Endothelial cell of umbilical vein (primary cell): Measurements from ENCODE around the gene RIPOR3. TPM values are rescaled to one million over a fixed set of nuclear protein-coding genes. Genes with fewer than 3 reads are reported as not detected.

Experiments used
- BruUV-seq: library from RNA; stranded (reverse); fragments of 400-500 nt; replicated peaks from 2 replicates; lab custom pipeline; 2021; lab: Mats Ljungman, UMichigan
- CTCF ChIA-PET: fragments of 300-600, 350-600 bp; sonication (Branson Sonifier 250); formaldehyde crosslinking; loops from one replicate; lab custom pipeline; 2021; ENCODE audit warnings: antibody characterized with exemption, inconsistent platforms; lab: Charles Lee
- POLR2A ChIA-PET: fragments of 300-600, 350-600 bp; sonication (Branson Sonifier 250); formaldehyde crosslinking; loops from one replicate; lab custom pipeline; 2021; ENCODE audit warnings: antibody characterized with exemption, inconsistent platforms; lab: Charles Lee
- DNase-seq: peaks from one replicate; pipeline ENCODE4 v3.0.0-alpha.2; 2011; ENCODE audit warnings: low read depth, low spot score
- FAIRE-seq: peaks from 2 replicates; lab custom pipeline; 2011; peaks lifted over from hg19 to GRCh38; lab: Jason Lieb, UNC
- H2AFZ ChIP-seq: 2 replicates; pipeline ENCODE4 v1.6.0; 2012; ENCODE audit warnings: low read depth, low read length, control low read depth, inconsistent platforms
- H3K27ac ChIP-seq: 2 replicates; pipeline ENCODE4 v1.5.1; 2011; ENCODE audit warnings: low read depth, mild to moderate bottlenecking, control low read depth, low read length, moderate library complexity; ENCODE audit not compliant: insufficient read depth
- H3K27me3 ChIP-seq, 2 experiments: 2 replicates each; pipeline versions ENCODE4 v1.6.0 to v1.6.1; 2011; ENCODE audit warnings: low read length in 2 of 2, mixed read lengths in 1 of 2; ENCODE audit not compliant: control insufficient read depth in 2 of 2, insufficient read depth in 2 of 2
- H3K36me3 ChIP-seq, 2 experiments: 2 replicates in 1 of 2; 3 replicates in 1 of 2; pipeline ENCODE4 v1.5.1; 2011; ENCODE audit warnings: low read length in 2 of 2, mild to moderate bottlenecking in 1 of 2, moderate library complexity in 1 of 2; ENCODE audit not compliant: control insufficient read depth in 2 of 2, insufficient read depth in 2 of 2; ENCODE audit errors: extremely low read depth in 1 of 2
- H3K4me1 ChIP-seq: 3 replicates; pipeline ENCODE4 v1.5.1; 2011; ENCODE audit warnings: mild to moderate bottlenecking, low read length; ENCODE audit not compliant: control insufficient read depth, insufficient read depth; ENCODE audit errors: extremely low read depth
- H3K4me2 ChIP-seq: 2 replicates; pipeline ENCODE4 v1.6.1; 2011; ENCODE audit warnings: low read length, control low read depth, mixed read lengths; ENCODE audit not compliant: insufficient read depth
- H3K4me3 ChIP-seq, 3 experiments: fragments of 200-600 bp in 1 of 3; sonication (generic), shearing (Covaris generic) in 1 of 3; replicated peaks in 1 of 3; 2 replicates each; pipeline ENCODE4 v1.5.1; 2011 to 2016; ENCODE audit warnings: control low read depth in 3 of 3, low read length in 3 of 3, mild to moderate bottlenecking in 2 of 3, inconsistent platforms in 1 of 3, low read depth in 1 of 3, moderate library complexity in 1 of 3; ENCODE audit not compliant: insufficient read depth in 1 of 3
- H3K79me2 ChIP-seq: 2 replicates; pipeline ENCODE4 v1.6.0; 2012; ENCODE audit warnings: low read length, inconsistent platforms; ENCODE audit not compliant: control insufficient read depth, insufficient read depth
- H3K9ac ChIP-seq: replicated peaks from 2 replicates; pipeline ENCODE3; 2011; ENCODE audit warnings: low read length, control low read depth; ENCODE audit not compliant: insufficient read depth; ENCODE audit errors: extremely low read depth
- H3K9me1 ChIP-seq: replicated peaks from 3 replicates; pipeline ENCODE4 v1.6.0; 2011; ENCODE audit warnings: mild to moderate bottlenecking, low read length; ENCODE audit not compliant: control insufficient read depth, insufficient read depth; ENCODE audit errors: extremely low read depth
- H3K9me3 ChIP-seq: replicated peaks from 2 replicates; pipeline ENCODE4 v1.5.1; 2012; ENCODE audit warnings: low read length, inconsistent platforms; ENCODE audit not compliant: control insufficient read depth, insufficient read depth
- H4K20me1 ChIP-seq: replicated peaks from 2 replicates; pipeline ENCODE3; 2011; ENCODE audit warnings: mild to moderate bottlenecking, low read length; ENCODE audit not compliant: control insufficient read depth, insufficient read depth; ENCODE audit errors: extremely low read depth
- CTCF ChIP-seq, 2 donors: IDR thresholded peaks; 1 replicate in 1 of 2; 2 replicates in 1 of 2; pipeline ENCODE4 v1.5.1; 2011; ENCODE audit warnings: low read length in 2 of 2, mild to moderate bottlenecking in 2 of 2, moderate library complexity in 2 of 2, control low read depth in 1 of 2, inconsistent platforms in 1 of 2, low read depth in 1 of 2; ENCODE audit not compliant: insufficient read depth in 1 of 2; ENCODE audit errors: extremely low read depth in 1 of 2
- EZH2 ChIP-seq: IDR thresholded peaks from 2 replicates; pipeline ENCODE4 v1.6.1; 2012; ENCODE audit warnings: borderline replicate concordance, low read depth, mild to moderate bottlenecking, moderate library complexity, low read length, inconsistent platforms; ENCODE audit not compliant: severe bottlenecking
- FOS ChIP-seq: IDR thresholded peaks from 2 replicates; pipeline ENCODE4 v1.6.1; 2011; ENCODE audit warnings: mild to moderate bottlenecking, low read length, moderate library complexity, borderline replicate concordance; ENCODE audit not compliant: insufficient read depth
- GATA2 ChIP-seq: IDR thresholded peaks from 2 replicates; pipeline ENCODE4 v1.7.0; 2011; ENCODE audit warnings: low read depth, mild to moderate bottlenecking, moderate library complexity, mixed read lengths, low read length; ENCODE audit not compliant: insufficient read length, insufficient read depth
- JUN ChIP-seq: IDR thresholded peaks from 2 replicates; pipeline ENCODE4 v1.6.1; 2011; ENCODE audit warnings: borderline replicate concordance, low read depth; ENCODE audit not compliant: insufficient read length, insufficient read depth
- MAX ChIP-seq: IDR thresholded peaks from 2 replicates; pipeline ENCODE4 v1.6.1; 2011; ENCODE audit not compliant: insufficient read depth, insufficient read length
- MYC ChIP-seq: IDR thresholded peaks from one replicate; pipeline ENCODE4 v1.6.1; 2011; ENCODE audit warnings: mild to moderate bottlenecking, low read depth, low read length
- POLR2A ChIP-seq: IDR thresholded peaks from 2 replicates; pipeline ENCODE4 v1.6.1; 2012; ENCODE audit warnings: low read depth, mild to moderate bottlenecking, control low read depth, low read length
- POLR2AphosphoS5 ChIP-seq: IDR thresholded peaks from 2 replicates; pipeline ENCODE4 v1.6.1; 2012; ENCODE audit warnings: low read depth, mild to moderate bottlenecking, control low read depth, low read length, moderate library complexity; ENCODE audit not compliant: insufficient read depth
- dilution Hi-C: fragments of 300-500 bp; cut with MboI; formaldehyde crosslinking; loops from one replicate; pipeline ENCODE4 v1.15.0; 2019; ENCODE audit warnings: low sequenced_read_pairs; ENCODE audit not compliant: extremely low pct_ligation_motif_present
- intact Hi-C: fragments of 100-400 bp; cut with micrococcal nuclease; formaldehyde crosslinking; loops from one replicate; pipeline ENCODE4 v1.10.0; 2022
- polyA plus RNA-seq, 4 experiments: library from polyadenylated mRNA; depleted of rRNA in 3 of 4; stranded (reverse) in 3 of 4; unstranded in 1 of 4; fragments of >200 nt; gene quantifications; 2 replicates each; pipeline versions ENCODE4 v1.2.1 to v1.2.3, GENCODE V29; 2011 to 2012; ENCODE audit warnings: missing spikeins in 1 of 4
- total RNA-seq: library from RNA; stranded (reverse); gene quantifications from 2 replicates; pipeline ENCODE4 v1.2.3, GENCODE V29; 2021

Gene RIPOR3
- total and polyA plus RNA-seq, 2 donors (not counting 3 experiments of a cell fraction or from before 2014, with no cell fraction given): not detected

GRCh38 chr20:50713657-50714101 lies 22.3 kb upstream of the RIPOR3 start:
- no TSS peak for BruUV-seq
- Histone ChIP-seq H3K4me1 (no peaks in the 10 kb centered on the region), H3K4me3 (no peak overlapping the region), H3K4me2 (no peak overlapping the region), H3K9me1 (no peaks in the 10 kb centered on the region), H3K9me3 (no peaks in the 10 kb centered on the region), H3K9ac (no peak overlapping the region), H3K27ac (no peak overlapping the region), H3K27me3 (peaks cover 3 to 9% of the 10 kb centered on the region in 2 experiments), H2AFZ (no peak overlapping the region), H3K79me2 (no peaks in the 10 kb centered on the region), H3K36me3 (no peaks in the 10 kb centered on the region), H4K20me1 (no peaks in the 10 kb centered on the region)
- DNase-seq (no peak), FAIRE-seq (no peak)
- dilution Hi-C loops: no loop called here
- ChIA-PET POLR2A (no interaction called here), CTCF (interaction anchor here (0.6 to 1.9 kb wide), 13 partner anchors 12 to 528 kb away, joined by 3 to 14 read pairs (median 3); no protein-coding TSS in a partner anchor)
- TF ChIP-seq CTCF (IDR thresholded peaks at IDR 0.05; ENCODE audit: extremely low read depth in 1 of 2, insufficient read depth in 1 of 2, low read depth in 1 of 2, low read length in 2 of 2) (peak; percentile 9 to 18), GATA2 (no peak)
- intact Hi-C loops: no loop called here

GRCh38 chr20:50712771-50713656 lies 21.7 kb upstream of the RIPOR3 start:
- intact Hi-C loops: no loop called here
- no peak overlapping the region for H3K9ac ChIP-seq
- H2AFZ ChIP-seq: no peak overlapping the region
- no peak for FAIRE-seq
- DNase-seq: no peak
- no peaks in the 10 kb centered on the region for H3K79me2 ChIP-seq
- H3K27me3 ChIP-seq: peaks cover 3 to 9% of the 10 kb centered on the region in 2 experiments
- no peak overlapping the region for H3K4me3 ChIP-seq
- CTCF ChIA-PET: interaction anchor here (0.6 to 1.9 kb wide), 12 partner anchors 12 to 527 kb away, joined by 3 to 14 read pairs (median 3); no protein-coding TSS in a partner anchor
- BruUV-seq: no TSS peak
- no peak overlapping the region for H3K27ac ChIP-seq
- TF ChIP-seq CTCF (IDR thresholded peaks at IDR 0.05; ENCODE audit: extremely low read depth in 1 of 2, insufficient read depth in 1 of 2, low read depth in 1 of 2, low read length in 2 of 2) (no peak), FOS (no peak), MAX (no peak), EZH2 (no peak), MYC (no peak), JUN (no peak), POLR2A (no peak), GATA2 (no peak), POLR2AphosphoS5 (no peak)
- H3K9me1 ChIP-seq: no peaks in the 10 kb centered on the region
- H3K4me2 ChIP-seq: no peak overlapping the region
- H3K9me3 ChIP-seq: no peaks in the 10 kb centered on the region
- H3K36me3 ChIP-seq: no peaks in the 10 kb centered on the region
- H4K20me1 ChIP-seq: no peaks in the 10 kb centered on the region
- H3K4me1 ChIP-seq: no peaks in the 10 kb centered on the region
- dilution Hi-C loops: no loop called here
- POLR2A ChIA-PET: no interaction called here
